Measurements from ENCODE around the gene CNTNAP2.

Gene CNTNAP2

GRCh38 chr7:146781352-146782116 lies 664.9 kb downstream of the CNTNAP2 start:
- DNase-seq (ENCODE audit: low spot score): no peak

GRCh38 chr7:146787266-146787665 lies 670.7 kb downstream of the CNTNAP2 start:
- no peak for DNase-seq (ENCODE audit: low spot score)

GRCh38 chr7:146788008-146788407 lies 671.4 kb downstream of the CNTNAP2 start:
- DNase-seq (ENCODE audit: low spot score): no peak

- no peak for DNase-seq (ENCODE audit: low spot score)
These were observed 675.0 kb downstream of the CNTNAP2 start for GRCh38 chr7:146791344-146792285.

- DNase-seq (ENCODE audit: low spot score): no peak
These were observed 688.0 kb downstream of the CNTNAP2 start for GRCh38 chr7:146804620-146805019.

- no peak for DNase-seq (ENCODE audit: low spot score)
These were observed 688.5 kb downstream of the CNTNAP2 start for GRCh38 chr7:146805082-146805481.

- no peak for DNase-seq (ENCODE audit: low spot score)
These were observed 709.7 kb downstream of the CNTNAP2 start for GRCh38 chr7:146826329-146826728.

- no peak for DNase-seq (ENCODE audit: low spot score)
These were observed 714.1 kb downstream of the CNTNAP2 start for GRCh38 chr7:146830686-146831085.

- no peak for DNase-seq (ENCODE audit: low spot score)
These were observed 715.3 kb downstream of the CNTNAP2 start for GRCh38 chr7:146831875-146832274.

- no peak for DNase-seq (ENCODE audit: low spot score)
These were observed 727.8 kb downstream of the CNTNAP2 start for GRCh38 chr7:146844405-146844804.

- DNase-seq (ENCODE audit: low spot score): no peak
These were observed 742.1 kb downstream of the CNTNAP2 start for GRCh38 chr7:146858690-146859089.

GRCh38 chr7:146861701-146862100 lies 745.1 kb downstream of the CNTNAP2 start:
- DNase-seq (ENCODE audit: low spot score): no peak

GRCh38 chr7:146862415-146862814 lies 745.8 kb downstream of the CNTNAP2 start:
- no peak for DNase-seq (ENCODE audit: low spot score)

GRCh38 chr7:146864644-146865043 lies 748.0 kb downstream of the CNTNAP2 start:
- no peak for DNase-seq (ENCODE audit: low spot score)

GRCh38 chr7:146865696-146866095 lies 749.1 kb downstream of the CNTNAP2 start:
- no peak for DNase-seq (ENCODE audit: low spot score)

- DNase-seq (ENCODE audit: low spot score): no peak
These were observed 758.1 kb downstream of the CNTNAP2 start for GRCh38 chr7:146874722-146875121.

GRCh38 chr7:146875237-146875785 lies 758.7 kb downstream of the CNTNAP2 start:
- DNase-seq (ENCODE audit: low spot score): no peak

GRCh38 chr7:146875981-146876380 lies 759.4 kb downstream of the CNTNAP2 start:
- no peak for DNase-seq (ENCODE audit: low spot score)

- DNase-seq (ENCODE audit: low spot score): no peak
These were observed 759.8 kb downstream of the CNTNAP2 start for GRCh38 chr7:146876411-146876810.

GRCh38 chr7:146878901-146879300 lies 762.3 kb downstream of the CNTNAP2 start:
- DNase-seq (ENCODE audit: low spot score): no peak

GRCh38 chr7:146885231-146885630 lies 768.6 kb downstream of the CNTNAP2 start:
- no peak for DNase-seq (ENCODE audit: low spot score)

- no peak for DNase-seq (ENCODE audit: low spot score)
These were observed 773.4 kb downstream of the CNTNAP2 start for GRCh38 chr7:146889806-146890555.

Measured in hepatic stellate cell (primary cell).